Stimulated activated naive B cell treated with anti-CD40 and anti-IgM and Interleukin-4, amounts not matched to agents 10 μg/mL and 1 μg/mL and 100 μg/mL, for 72 hours (primary cell): ENCODE results near the gene TPSG1.
"Not testable (repeated sequence)": the region's sequence is repeated elsewhere in the genome, so short reads cannot be mapped to it uniquely, and the experiment has no call there.

Source experiments
- ATAC-seq, 2 donors: fragments of 150-1000 bp; cut with Tn5 transposase; replicated peaks; 2 replicates each; pipeline ENCODE4 v1.10.0; 2021; ENCODE audit warnings: moderate library complexity in 1 of 2
- DNase-seq: peaks from one replicate; pipeline ENCODE4 v3.0.0; 2021
- H3K27ac Mint-ChIP-seq: one replicate; pipeline ENCODE4 v1.8.0; 2022; ENCODE audit warnings: mild to moderate bottlenecking, mixed read lengths
- H3K27me3 Mint-ChIP-seq, 2 donors: one replicate each; pipeline ENCODE4 v1.8.0; 2022; ENCODE audit warnings: mixed read lengths in 2 of 2
- H3K36me3 Mint-ChIP-seq, 2 donors: one replicate each; pipeline ENCODE4 v1.8.0; 2022; ENCODE audit warnings: mixed read lengths in 2 of 2, mild to moderate bottlenecking in 1 of 2
- H3K4me1 Mint-ChIP-seq, 2 donors: one replicate each; pipeline ENCODE4 v1.8.0; 2022; ENCODE audit warnings: mixed read lengths in 2 of 2, mild to moderate bottlenecking in 1 of 2
- H3K4me3 Mint-ChIP-seq, 2 donors: one replicate each; pipeline ENCODE4 v1.8.0; 2022; ENCODE audit warnings: mild to moderate bottlenecking in 2 of 2, mixed read lengths in 2 of 2, moderate library complexity in 1 of 2
- H3K9me3 Mint-ChIP-seq, 2 donors: one replicate each; pipeline ENCODE4 v1.8.0; 2022; ENCODE audit warnings: mixed read lengths in 2 of 2, mild to moderate bottlenecking in 1 of 2

TPSG1 gene

GRCh38 chr16:1261131-1261892 is 36.2 kb upstream of the TPSG1 start:
- no peak overlapping the region for H3K4me3 Mint-ChIP-seq
- DNase-seq = no peak
- H3K36me3 Mint-ChIP-seq = no peaks in the 10 kb centered on the region
- peak; percentile 31 to 44 for ATAC-seq
- peaks cover 5 to 6% of the 10 kb centered on the region in 2 donors for H3K9me3 Mint-ChIP-seq
- H3K4me1 Mint-ChIP-seq = peaks cover 6 to 14% of the 10 kb centered on the region in 2 donors
- H3K27ac Mint-ChIP-seq = no peak overlapping the region
- H3K27me3 Mint-ChIP-seq = peaks cover 51 to 59% of the 10 kb centered on the region in 2 donors

GRCh38 chr16:1260101-1260680 is 35.1 kb upstream of the TPSG1 start:
- peaks cover 6 to 14% of the 10 kb centered on the region in 2 donors for H3K4me1 Mint-ChIP-seq
- peaks cover 5 to 6% of the 10 kb centered on the region in 2 donors for H3K9me3 Mint-ChIP-seq
- H3K27ac Mint-ChIP-seq = no peak overlapping the region
- H3K27me3 Mint-ChIP-seq = peaks cover 50 to 59% of the 10 kb centered on the region in 2 donors
- no peaks in the 10 kb centered on the region for H3K36me3 Mint-ChIP-seq
- ATAC-seq = no peak
- no peak for DNase-seq
- no peak overlapping the region for H3K4me3 Mint-ChIP-seq

GRCh38 chr16:1259760-1260068 is 34.6 kb upstream of the TPSG1 start:
- H3K4me1 Mint-ChIP-seq = peaks cover 6 to 13% of the 10 kb centered on the region in 2 donors
- no peak overlapping the region for H3K4me3 Mint-ChIP-seq
- peaks cover 50 to 59% of the 10 kb centered on the region in 2 donors for H3K27me3 Mint-ChIP-seq
- no peaks in the 10 kb centered on the region for H3K36me3 Mint-ChIP-seq
- no peak for DNase-seq
- ATAC-seq = no peak
- peaks cover 5 to 6% of the 10 kb centered on the region in 2 donors for H3K9me3 Mint-ChIP-seq
- no peak overlapping the region for H3K27ac Mint-ChIP-seq

- peak overlapping the region in 1 of 2 donors; percentile 72 for H3K4me3 Mint-ChIP-seq
- H3K27me3 Mint-ChIP-seq = peaks cover 50 to 59% of the 10 kb centered on the region in 2 donors
- H3K4me1 Mint-ChIP-seq = peaks cover 6 to 8% of the 10 kb centered on the region in 2 donors
- ATAC-seq = peak in 1 of 2 donors; percentile 36
- H3K27ac Mint-ChIP-seq = no peak overlapping the region
- H3K9me3 Mint-ChIP-seq = peaks cover 0 to under 1% of the 10 kb centered on the region in 2 donors
- no peaks in the 10 kb centered on the region for H3K36me3 Mint-ChIP-seq
- DNase-seq = no peak
Observed at GRCh38 chr16:1258906-1259759, 34.1 kb upstream of the TPSG1 start.

DNA sequence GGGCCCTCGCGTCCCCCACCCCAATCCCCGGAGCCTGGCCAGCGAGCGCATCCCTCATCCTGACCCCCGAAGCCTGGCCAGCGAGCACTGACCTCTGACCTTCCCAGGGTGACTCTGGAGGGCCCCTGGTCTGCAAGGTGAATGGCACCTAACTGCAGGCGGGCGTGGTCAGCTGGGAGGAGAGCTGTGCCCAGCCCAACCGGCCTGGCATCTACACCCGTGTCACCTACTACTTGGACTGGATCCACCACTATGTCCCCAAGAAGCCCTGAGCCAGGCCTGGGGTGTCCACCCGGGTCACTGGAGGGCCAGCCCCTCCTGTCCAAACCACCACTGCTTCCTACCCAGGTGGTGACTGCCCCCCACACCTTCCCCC is 33.1 kb upstream of the TPSG1 start:
- H3K27me3 Mint-ChIP-seq = peaks cover 50 to 59% of the 10 kb centered on the region in 2 donors
- H3K4me1 Mint-ChIP-seq = peaks cover 6 to 7% of the 10 kb centered on the region in 2 donors
- no peaks in the 10 kb centered on the region for H3K9me3 Mint-ChIP-seq
- no peaks in the 10 kb centered on the region for H3K36me3 Mint-ChIP-seq
- no peak overlapping the region for H3K4me3 Mint-ChIP-seq
- ATAC-seq (peak; percentile 29 to 44), DNase-seq (no peak)
- H3K27ac Mint-ChIP-seq = no peak overlapping the region

DNA sequence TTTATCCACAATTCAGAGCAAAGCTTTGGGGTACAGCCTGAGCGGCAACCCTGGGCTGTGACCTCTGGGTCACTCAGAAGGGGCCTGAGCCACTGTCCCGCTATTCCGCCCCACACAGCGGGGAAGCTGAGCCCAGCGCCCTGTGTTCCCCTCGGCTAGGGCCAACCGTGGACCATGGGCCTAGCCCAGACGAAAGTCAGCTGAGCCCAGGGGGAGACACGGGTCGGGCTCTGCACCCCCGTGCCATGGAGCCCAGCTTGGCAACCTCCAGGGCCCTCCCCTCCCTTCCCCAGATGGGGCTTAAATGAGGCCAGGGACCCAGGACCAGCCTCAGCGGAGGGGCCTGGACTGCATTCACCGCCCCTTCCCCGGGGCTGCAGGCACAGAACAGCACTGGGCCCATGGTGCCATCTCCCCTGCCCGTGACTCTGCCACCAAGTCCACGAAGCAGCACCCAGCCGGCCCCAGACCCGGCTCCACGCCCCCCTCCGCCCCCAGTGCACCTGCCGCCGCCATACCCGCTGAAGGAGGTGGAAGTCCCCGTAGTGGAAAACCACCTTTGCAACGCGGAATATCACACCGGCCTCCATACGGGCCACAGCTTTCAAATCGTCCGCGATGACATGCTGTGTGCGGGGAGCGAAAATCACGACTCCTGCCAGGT is 32.6 kb upstream of the TPSG1 start:
- Mint-ChIP-seq H3K9me3 (no peaks in the 10 kb centered on the region), H3K4me3 (no peak overlapping the region), H3K4me1 (peaks cover 6 to 7% of the 10 kb centered on the region in 2 donors), H3K27me3 (peaks cover 50 to 56% of the 10 kb centered on the region in 2 donors), H3K27ac (no peak overlapping the region), H3K36me3 (no peaks in the 10 kb centered on the region)
- ATAC-seq (peak in 1 of 2 donors; percentile 22), DNase-seq (no peak)

DNA sequence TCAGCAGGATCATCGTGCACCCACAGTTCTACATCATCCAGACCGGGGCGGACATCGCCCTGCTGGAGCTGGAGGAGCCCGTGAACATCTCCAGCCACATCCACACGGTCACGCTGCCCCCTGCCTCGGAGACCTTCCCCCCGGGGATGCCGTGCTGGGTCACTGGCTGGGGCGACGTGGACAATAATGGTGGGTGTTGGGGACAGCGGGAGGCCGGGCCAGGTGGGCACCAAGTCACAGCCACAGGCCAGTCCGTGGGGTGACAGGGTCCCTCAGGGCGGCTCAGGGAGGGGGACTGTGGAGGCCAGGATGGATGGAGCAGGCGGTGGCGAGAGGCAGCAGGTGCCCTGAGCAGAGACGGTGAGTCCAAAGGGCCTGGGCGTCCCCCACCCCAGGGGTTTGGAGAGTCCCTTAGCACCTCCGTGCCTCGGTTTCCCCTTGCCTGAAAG is 31.8 kb upstream of the TPSG1 start:
- no peaks in the 10 kb centered on the region for H3K9me3 Mint-ChIP-seq
- peaks cover 44 to 48% of the 10 kb centered on the region in 2 donors for H3K27me3 Mint-ChIP-seq
- H3K27ac Mint-ChIP-seq = no peak overlapping the region
- H3K4me3 Mint-ChIP-seq = no peak overlapping the region
- H3K36me3 Mint-ChIP-seq = no peaks in the 10 kb centered on the region
- DNase-seq (no peak), ATAC-seq (no peak)
- H3K4me1 Mint-ChIP-seq = peaks cover 6 to 7% of the 10 kb centered on the region in 2 donors

GRCh38 chr16:1256296-1256873 is 31.3 kb upstream of the TPSG1 start:
- not testable (repeated sequence) for H3K4me1 Mint-ChIP-seq, DNase-seq, H3K9me3 Mint-ChIP-seq, ATAC-seq, H3K4me3 Mint-ChIP-seq, H3K27ac Mint-ChIP-seq, H3K36me3 Mint-ChIP-seq
- H3K27me3 Mint-ChIP-seq = peaks cover 40 to 43% of the 10 kb centered on the region in 2 donors

GRCh38 chr16:1255276-1256122 is 30.4 kb upstream of the TPSG1 start, which contains the start of gene TPSD1:
Gene TPSD1 (plus strand): TSS chr16:1256069. CDS start chr16:1256281, 212 bp downstream.
- H3K4me1 Mint-ChIP-seq, H3K4me3 Mint-ChIP-seq, ATAC-seq, H3K27ac Mint-ChIP-seq, H3K9me3 Mint-ChIP-seq, DNase-seq, H3K36me3 Mint-ChIP-seq: not testable (repeated sequence)
- peaks cover 33 to 34% of the 10 kb centered on the region in 2 donors for H3K27me3 Mint-ChIP-seq

- H3K4me1 Mint-ChIP-seq, H3K9me3 Mint-ChIP-seq, H3K27ac Mint-ChIP-seq, H3K36me3 Mint-ChIP-seq, H3K4me3 Mint-ChIP-seq, DNase-seq, ATAC-seq: not testable (repeated sequence)
- peaks cover 26 to 28% of the 10 kb centered on the region in 2 donors for H3K27me3 Mint-ChIP-seq
Observed at GRCh38 chr16:1254821-1255220, 29.8 kb upstream of the TPSG1 start.

GRCh38 chr16:1253701-1254364 is 28.8 kb upstream of the TPSG1 start:
- DNase-seq, H3K4me3 Mint-ChIP-seq, H3K36me3 Mint-ChIP-seq, H3K27ac Mint-ChIP-seq, ATAC-seq, H3K4me1 Mint-ChIP-seq, H3K9me3 Mint-ChIP-seq: not testable (repeated sequence)
- peaks cover 18 to 19% of the 10 kb centered on the region in 2 donors for H3K27me3 Mint-ChIP-seq

DNA sequence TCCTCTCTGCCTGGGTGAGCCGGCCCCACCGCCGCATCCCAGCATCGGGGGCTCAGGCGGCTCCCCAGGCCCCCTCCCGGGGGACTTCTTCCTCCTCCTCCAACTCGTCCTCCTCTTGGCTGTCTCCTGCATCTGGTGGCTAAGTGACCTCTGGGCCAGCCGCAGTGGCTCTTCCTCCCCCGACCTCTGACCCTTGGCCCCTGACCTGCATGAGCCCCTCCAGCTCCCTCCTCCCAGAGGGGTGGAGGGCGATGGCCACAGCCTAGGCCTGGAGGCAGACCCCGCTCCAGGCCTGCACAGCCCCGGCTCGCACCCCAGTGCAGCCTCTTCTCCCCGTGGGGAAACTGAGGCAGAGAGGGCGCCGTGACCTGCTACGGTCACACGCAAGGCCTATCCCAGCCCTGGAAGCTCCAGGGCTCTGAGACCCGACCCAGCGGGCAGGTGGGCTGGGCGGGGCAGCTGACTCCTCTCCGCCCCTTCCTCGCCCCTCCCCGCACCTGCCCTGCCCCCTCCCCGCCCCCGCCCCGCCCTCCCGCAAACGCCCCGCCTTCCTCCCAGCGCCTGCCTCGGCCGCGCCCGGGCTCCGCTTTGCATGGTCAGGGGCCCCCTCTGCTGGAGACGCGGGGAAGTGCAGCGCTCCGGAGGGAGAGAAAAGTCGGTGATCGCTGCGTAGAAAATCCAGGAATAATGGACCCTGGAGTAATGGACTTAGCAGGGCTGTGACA is 24.1 kb upstream of the TPSG1 start:
- not testable (repeated sequence) for H3K9me3 Mint-ChIP-seq, DNase-seq, H3K36me3 Mint-ChIP-seq, H3K4me1 Mint-ChIP-seq, H3K4me3 Mint-ChIP-seq, H3K27ac Mint-ChIP-seq
- ATAC-seq = peak; percentile 64 to 72
- H3K27me3 Mint-ChIP-seq = peaks cover 16 to 26% of the 10 kb centered on the region in 2 donors
